SHP77 treated with DMSO at 0.1 percent for 48 hours (cell line): ENCODE results near the gene ADAM22.

Source experiments
- DNase-seq: peaks from one replicate; lab custom pipeline; 2025; lab: John Stamatoyannopoulos, UW

ADAM22 gene

GRCh38 chr7:88042803-88043202 is 108.8 kb downstream of the ADAM22 start:
- DNase-seq, result no peak

- DNase-seq, result no peak
Measured at GRCh38 chr7:88044069-88044468, 110.0 kb downstream of the ADAM22 start.

GRCh38 chr7:88046839-88047573 is 113.0 kb downstream of the ADAM22 start:
- no peak for DNase-seq

GRCh38 chr7:88057655-88058054 is 123.6 kb downstream of the ADAM22 start:
- DNase-seq, result no peak

DNA sequence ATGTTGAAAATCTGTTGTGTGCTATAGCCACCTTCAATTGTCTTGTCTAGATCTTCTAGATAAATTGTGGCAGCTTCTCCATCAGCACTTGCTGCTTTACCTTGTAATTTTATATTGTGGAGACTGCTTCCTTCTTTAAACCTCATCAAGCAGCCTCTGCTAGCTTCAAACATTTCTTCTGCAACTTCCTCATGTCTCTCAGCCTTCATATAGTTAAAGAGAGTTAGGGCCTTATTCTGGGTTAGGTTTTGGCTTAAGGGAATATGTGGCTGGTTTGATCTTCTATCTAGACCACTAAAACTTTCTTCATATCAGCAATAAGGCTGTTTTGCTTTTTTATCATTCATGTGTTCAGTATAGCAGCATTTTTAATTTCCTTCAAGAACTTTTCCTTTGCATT is 128.2 kb downstream of the ADAM22 start:
- no peak for DNase-seq

- no peak for DNase-seq
Measured at GRCh38 chr7:88069093-88069492, 135.0 kb downstream of the ADAM22 start.

DNA sequence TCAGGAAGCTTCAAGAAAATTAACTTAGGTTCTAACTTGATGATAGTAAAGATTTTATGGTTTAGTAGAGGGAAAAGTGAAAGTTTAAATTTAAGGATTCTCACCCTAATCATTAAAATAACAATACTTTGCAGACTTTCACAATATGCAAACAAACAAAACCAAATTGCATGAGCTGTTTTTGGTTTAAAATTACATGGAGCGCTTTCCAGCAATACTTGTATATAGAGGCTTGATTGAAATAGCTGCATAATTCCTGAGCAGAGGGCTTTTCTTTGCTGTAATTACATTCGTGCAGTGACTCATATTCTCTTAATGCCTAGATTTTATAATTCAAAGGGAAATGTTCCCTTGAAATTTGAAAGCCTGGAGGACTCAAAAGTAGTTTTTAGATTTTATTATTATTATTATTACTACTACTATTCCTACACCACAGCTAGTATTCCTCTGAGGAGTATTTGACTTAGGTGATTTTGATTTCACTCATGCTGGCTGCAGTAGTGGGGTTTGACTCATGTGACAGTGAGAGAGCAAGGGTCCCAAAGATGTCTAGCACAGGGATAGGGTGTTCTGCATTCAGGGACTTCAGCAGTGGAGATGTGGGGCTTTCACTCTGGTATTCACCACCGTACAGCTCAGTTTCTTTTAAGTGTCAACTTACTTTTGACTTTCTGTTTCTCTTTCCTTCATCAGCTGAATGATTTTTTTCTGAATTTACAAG is 138.1 kb downstream of the ADAM22 start:
- DNase-seq, result no peak

DNA sequence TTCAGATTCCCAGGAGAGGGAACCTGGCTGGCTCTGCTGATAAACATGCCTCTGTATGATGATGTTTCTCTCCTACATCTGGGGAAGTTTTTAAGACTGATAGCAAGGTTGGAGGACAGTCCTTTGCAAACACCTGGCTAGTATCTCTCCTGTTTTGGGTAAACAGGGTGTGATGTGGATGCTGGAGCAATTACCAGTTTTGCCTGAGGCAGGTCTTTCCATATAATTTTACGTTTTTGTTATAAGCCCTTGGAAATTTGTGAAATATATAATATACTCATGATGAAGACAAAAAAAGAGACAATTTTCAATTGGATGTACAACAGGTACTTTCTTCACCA is 138.6 kb downstream of the ADAM22 start:
- DNase-seq, result no peak

- no peak for DNase-seq
Measured at GRCh38 chr7:88073626-88074025, 139.6 kb downstream of the ADAM22 start.

- no peak for DNase-seq
Measured at GRCh38 chr7:88075216-88075615, 141.2 kb downstream of the ADAM22 start.

- no peak for DNase-seq
Measured at GRCh38 chr7:88083883-88084282, 149.8 kb downstream of the ADAM22 start.

GRCh38 chr7:88089561-88089960 is 155.5 kb downstream of the ADAM22 start:
- no peak for DNase-seq

- DNase-seq, result no peak
Measured at GRCh38 chr7:88090240-88090639, 156.2 kb downstream of the ADAM22 start.

- DNase-seq, result no peak
Measured at GRCh38 chr7:88090671-88091070, 156.6 kb downstream of the ADAM22 start.

GRCh38 chr7:88091988-88092675 is 158.1 kb downstream of the ADAM22 start:
- DNase-seq, result no peak

DNA sequence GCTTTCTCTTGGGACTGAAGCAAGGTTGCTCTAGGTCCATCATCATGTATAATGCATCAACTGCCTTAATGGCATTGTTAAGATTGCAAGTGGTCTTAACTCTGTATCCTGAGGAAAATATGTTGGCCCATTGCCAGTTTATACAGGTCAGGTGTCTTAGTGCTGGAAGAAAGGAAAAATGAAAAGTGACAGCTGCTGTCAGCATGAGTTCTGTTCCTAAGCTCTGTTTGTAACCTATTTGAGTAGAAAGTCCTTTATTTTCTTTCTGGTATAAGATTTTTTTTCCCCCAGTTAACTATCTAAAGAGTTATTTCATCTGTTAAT is 158.6 kb downstream of the ADAM22 start:
- DNase-seq, result no peak

DNA sequence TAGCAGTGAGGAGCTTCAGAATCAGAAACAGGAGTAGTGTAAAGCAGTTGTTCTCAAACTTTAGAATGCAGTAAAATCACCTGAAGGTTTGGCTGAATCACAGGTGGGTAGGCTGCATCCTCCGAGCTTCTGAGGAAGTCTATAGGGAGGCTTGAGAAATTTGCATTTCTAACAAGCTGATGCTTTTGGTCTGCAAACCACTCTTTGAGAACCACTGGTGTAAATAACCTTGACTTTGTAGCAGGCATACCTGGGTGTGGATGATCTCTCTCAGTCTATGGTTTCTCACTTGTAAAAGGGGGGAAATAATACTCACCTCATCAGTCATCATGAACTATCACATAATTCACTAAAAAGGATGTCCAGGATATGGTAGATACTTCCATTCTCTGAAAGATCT is 167.7 kb downstream of the ADAM22 start:
- no peak for DNase-seq

DNA sequence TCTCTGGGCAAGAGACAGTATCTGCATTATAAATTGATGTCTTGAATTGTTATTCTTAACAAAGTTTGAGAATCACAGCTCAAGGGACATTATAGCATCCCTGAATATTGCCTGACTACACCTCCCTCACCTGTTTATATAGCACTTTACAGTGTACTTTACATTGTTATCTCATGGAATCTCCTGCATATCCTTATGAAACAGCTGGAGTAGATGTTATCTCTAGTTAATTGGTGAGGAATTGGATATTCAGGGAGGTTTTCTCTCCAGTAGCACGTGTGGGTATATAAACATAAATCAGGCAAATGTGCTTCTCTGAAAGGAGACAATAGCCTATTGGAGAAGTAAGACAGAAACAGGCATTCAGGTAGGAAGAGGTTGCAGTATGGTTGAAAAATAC is 168.6 kb downstream of the ADAM22 start:
- no peak for DNase-seq

GRCh38 chr7:88104732-88105131 is 170.7 kb downstream of the ADAM22 start:
- DNase-seq, result no peak

GRCh38 chr7:88105231-88105630 is 171.2 kb downstream of the ADAM22 start:
- no peak for DNase-seq

DNA sequence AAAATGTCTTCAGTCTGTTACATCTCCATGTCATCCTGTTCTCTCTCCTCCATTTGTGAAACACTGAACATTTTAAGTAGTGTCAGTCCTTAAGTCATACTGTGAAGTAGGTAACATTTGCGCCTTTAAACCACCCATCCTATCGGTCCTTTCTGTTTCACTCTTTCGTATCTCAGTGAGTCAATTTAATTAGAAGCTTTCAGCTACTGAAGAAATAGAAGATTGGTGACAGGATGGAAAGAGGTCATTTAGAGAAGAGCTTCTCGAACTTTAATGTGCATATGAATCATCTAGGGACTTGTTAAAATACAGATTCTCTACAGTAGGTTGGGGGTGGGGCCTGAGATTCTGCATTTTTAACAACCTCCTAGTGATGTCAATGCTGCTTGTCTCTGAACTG is 172.4 kb downstream of the ADAM22 start:
- DNase-seq, result no peak

- DNase-seq, result no peak
Measured at GRCh38 chr7:88109612-88110011, 175.6 kb downstream of the ADAM22 start.

DNA sequence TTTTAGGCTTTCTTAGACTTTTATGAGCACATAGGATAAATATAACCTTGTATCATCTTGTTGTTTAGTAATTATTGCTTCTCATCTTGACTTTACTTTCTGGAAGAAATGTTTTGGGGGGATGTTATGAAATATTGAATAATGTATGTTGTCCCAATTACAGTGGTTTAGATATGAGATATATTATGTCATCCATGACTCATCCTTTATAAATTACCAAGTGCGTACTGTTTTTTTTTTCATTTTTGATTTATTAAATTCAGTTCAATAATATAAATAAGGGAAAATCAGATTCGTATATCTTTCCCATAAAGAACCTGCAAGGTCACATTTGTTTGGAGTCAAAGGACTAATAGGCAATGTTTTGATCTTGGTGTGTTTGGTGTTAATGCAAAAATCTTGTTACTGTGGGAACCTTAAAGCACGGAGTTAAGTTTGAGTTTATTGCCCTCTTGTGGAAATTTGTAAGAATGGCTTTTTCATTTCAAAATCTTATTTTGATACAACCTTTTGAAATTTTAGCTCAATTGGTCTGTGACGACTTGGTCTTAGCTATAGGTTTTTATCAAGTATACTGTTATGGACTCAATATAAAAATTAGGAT is 177.2 kb downstream of the ADAM22 start:
- peak; percentile 10 for DNase-seq
